Measurements from ENCODE around the gene NDE1. TPM values are rescaled to one million over a fixed set of nuclear protein-coding genes. Genes with fewer than 3 reads are reported as not detected.

NDE1 gene
- total and polyA plus RNA-seq, 2 experiments from 2014 or later: 10.3 to 11.8 TPM

GRCh38 chr16:15620611-15621195, 29.3 kb upstream of the NDE1 start:
- no peak for DNase-seq (ENCODE audit: low spot score)
- TF ChIP-seq EZH2phosphoT487 (IDR thresholded peaks at IDR 0.05; ENCODE audit: low read depth, severe bottlenecking, unreplicated experiment): no peak
- no peak for TF ChIP-seq EZH2 (IDR thresholded peaks at IDR 0.05; ENCODE audit: borderline replicate concordance)
- no peak for TF ChIP-seq CTCF (IDR thresholded peaks at IDR 0.05; ENCODE audit: poor library complexity)
- Histone ChIP-seq H3K79me2 (no peaks in the 10 kb centered on the region), H3K4me1 (ENCODE audit: insufficient read depth) (no peaks in the 10 kb centered on the region), H4K20me1 (ENCODE audit: insufficient read depth, poor library complexity, severe bottlenecking) (no peaks in the 10 kb centered on the region), H3K27ac (no peak overlapping the region), H3K36me3 (replicated peaks; ENCODE audit: insufficient read depth, low read depth) (no peaks in the 10 kb centered on the region), H3K27me3 (no peaks in the 10 kb centered on the region), H2AFZ (no peak overlapping the region), H3K4me2 (no peak overlapping the region), H3K9me2 (replicated peaks; ENCODE audit: insufficient read depth) (no peaks in the 10 kb centered on the region), H3K4me3 (no peak overlapping the region), H3K9me3 (ENCODE audit: low read depth) (no peaks in the 10 kb centered on the region)
- 93% methylated on average over 6 of the region's 6 CpGs for WGBS (ENCODE audit: low lambda C conversion rate, missing lambda C conversion rate)

- H3K27me3 ChIP-seq: no peaks in the 10 kb centered on the region
- TF ChIP-seq CTCF (IDR thresholded peaks at IDR 0.05; ENCODE audit: poor library complexity) (no peak), EZH2phosphoT487 (IDR thresholded peaks at IDR 0.05; ENCODE audit: low read depth, severe bottlenecking, unreplicated experiment) (no peak), EZH2 (IDR thresholded peaks at IDR 0.05; ENCODE audit: borderline replicate concordance) (no peak)
- H3K4me2 ChIP-seq: no peak overlapping the region
- no peak overlapping the region for H2AFZ ChIP-seq
- 97% methylated on average over 4 of the region's 4 CpGs for WGBS (ENCODE audit: low lambda C conversion rate, missing lambda C conversion rate)
- no peaks in the 10 kb centered on the region for H3K36me3 ChIP-seq (replicated peaks; ENCODE audit: insufficient read depth, low read depth)
- H3K4me1 ChIP-seq (ENCODE audit: insufficient read depth): no peaks in the 10 kb centered on the region
- no peak for DNase-seq (ENCODE audit: low spot score)
- no peaks in the 10 kb centered on the region for H4K20me1 ChIP-seq (ENCODE audit: insufficient read depth, poor library complexity, severe bottlenecking)
- H3K9me2 ChIP-seq (replicated peaks; ENCODE audit: insufficient read depth): no peaks in the 10 kb centered on the region
- H3K79me2 ChIP-seq: no peaks in the 10 kb centered on the region
- no peaks in the 10 kb centered on the region for H3K9me3 ChIP-seq (ENCODE audit: low read depth)
- H3K4me3 ChIP-seq: no peak overlapping the region
- H3K27ac ChIP-seq: no peak overlapping the region
These were observed 28.6 kb upstream of the NDE1 start for GRCh38 chr16:15621456-15621855.

GRCh38 chr16:15621889-15622288, 28.2 kb upstream of the NDE1 start:
- no peak overlapping the region for H3K27ac ChIP-seq
- no peak overlapping the region for H3K4me3 ChIP-seq
- WGBS (ENCODE audit: low lambda C conversion rate, missing lambda C conversion rate): 97% methylated on average over 8 of the region's 8 CpGs
- H3K9me2 ChIP-seq (replicated peaks; ENCODE audit: insufficient read depth): no peaks in the 10 kb centered on the region
- H3K9me3 ChIP-seq (ENCODE audit: low read depth): no peaks in the 10 kb centered on the region
- no peak overlapping the region for H3K4me2 ChIP-seq
- H3K36me3 ChIP-seq (replicated peaks; ENCODE audit: insufficient read depth, low read depth): no peaks in the 10 kb centered on the region
- H3K79me2 ChIP-seq: no peaks in the 10 kb centered on the region
- TF ChIP-seq EZH2phosphoT487 (IDR thresholded peaks at IDR 0.05; ENCODE audit: low read depth, severe bottlenecking, unreplicated experiment) (no peak), EZH2 (IDR thresholded peaks at IDR 0.05; ENCODE audit: borderline replicate concordance) (no peak), CTCF (IDR thresholded peaks at IDR 0.05; ENCODE audit: poor library complexity) (no peak)
- H2AFZ ChIP-seq: no peak overlapping the region
- no peaks in the 10 kb centered on the region for H3K4me1 ChIP-seq (ENCODE audit: insufficient read depth)
- no peaks in the 10 kb centered on the region for H4K20me1 ChIP-seq (ENCODE audit: insufficient read depth, poor library complexity, severe bottlenecking)
- H3K27me3 ChIP-seq: no peaks in the 10 kb centered on the region
- DNase-seq (ENCODE audit: low spot score): no peak

Measured in hepatocyte (in vitro differentiated cells).